Smooth muscle cell (in vitro differentiated cells): ENCODE results near the gene GABRP. TPM values are rescaled to one million over a fixed set of nuclear protein-coding genes. Genes with fewer than 3 reads are reported as not detected.

ENCODE experiments used
- DNase-seq: peaks from one replicate; lab custom pipeline; 2025; ENCODE audit not compliant: unreplicated experiment; lab: John Stamatoyannopoulos, UW
- H2AFZ ChIP-seq: fragments of 200-600 bp; sonication (generic); 2 replicates; pipeline ENCODE4 v1.6.0; 2016; ENCODE audit warnings: antibody characterized with exemption, low read depth, mild to moderate bottlenecking
- H3F3A ChIP-seq: fragments of 200-600 bp; sonication (generic); 2 replicates; pipeline ENCODE4 v1.6.0; 2017; ENCODE audit warnings: antibody characterized with exemption, low read depth
- H3K27ac ChIP-seq: fragments of 200-600 bp; sonication (generic); 2 replicates; pipeline ENCODE4 v1.5.1; 2016; ENCODE audit warnings: low read depth, mild to moderate bottlenecking
- H3K27me3 ChIP-seq: fragments of 200-600 bp; sonication (generic); 2 replicates; pipeline ENCODE4 v1.6.1; 2016; ENCODE audit warnings: low read depth, mild to moderate bottlenecking
- H3K36me3 ChIP-seq: fragments of 200-600 bp; sonication (generic); 2 replicates; pipeline ENCODE4 v1.5.1; 2016; ENCODE audit warnings: low read depth
- H3K4me1 ChIP-seq: fragments of 200-600 bp; sonication (generic); 2 replicates; pipeline ENCODE4 v1.5.1; 2016; ENCODE audit warnings: low read depth
- H3K4me2 ChIP-seq: fragments of 200-600 bp; sonication (generic); 2 replicates; pipeline ENCODE4 v1.6.0; 2016; ENCODE audit warnings: mild to moderate bottlenecking
- H3K4me3 ChIP-seq: fragments of 200-600 bp; sonication (generic); 2 replicates; pipeline ENCODE4 v1.5.1; 2016; ENCODE audit warnings: mild to moderate bottlenecking
- H3K79me2 ChIP-seq: fragments of 200-600 bp; sonication (generic); 2 replicates; pipeline ENCODE4 v1.6.0; 2016; ENCODE audit warnings: low read depth, mild to moderate bottlenecking
- H3K9ac ChIP-seq: fragments of 200-600 bp; sonication (generic); 2 replicates; pipeline ENCODE4 v1.6.0; 2016; ENCODE audit warnings: low read depth
- H3K9me3 ChIP-seq: fragments of 200-600 bp; sonication (generic); replicated peaks from 2 replicates; pipeline ENCODE4 v1.5.1; 2016; ENCODE audit warnings: low read depth
- H4K20me1 ChIP-seq: fragments of 200-600 bp; sonication (generic); 2 replicates; pipeline ENCODE4 v1.6.0; 2016; ENCODE audit warnings: low read depth
- WGBS: methylation state at CpG from one replicate; pipeline ENCODE4 v1.1.7; 2016; ENCODE audit warnings: low lambda C conversion rate; 5-methylcytosine and 5-hydroxymethylcytosine counted together
- polyA plus RNA-seq: library from polyadenylated mRNA; unstranded; fragments of >200 nt; fragmentation: Nextera tagmentation; extraction: Ambion mirVana; gene quantifications from 2 replicates; pipeline ENCODE4 v1.2.1, GENCODE V29; 2016
- total RNA-seq: library from RNA; depleted of rRNA; stranded (reverse); fragments of >200 nt; gene quantifications from 2 replicates; pipeline ENCODE4 v1.2.3, GENCODE V29; 2014
- TF ChIP-seq, protein P1 (sequence below): fragments of 200-600 bp; sonication (generic); IDR thresholded peaks from 2 replicates; pipeline ENCODE4 v1.5.1; 2017; ENCODE audit warnings: borderline replicate concordance, mild to moderate bottlenecking, antibody characterized with exemption; ENCODE audit not compliant: insufficient read depth, poor library complexity, severe bottlenecking

The GABRP gene
- total and polyA plus RNA-seq, 2 experiments from 2014 or later, result 4.1 to 52.8 TPM

DNA sequence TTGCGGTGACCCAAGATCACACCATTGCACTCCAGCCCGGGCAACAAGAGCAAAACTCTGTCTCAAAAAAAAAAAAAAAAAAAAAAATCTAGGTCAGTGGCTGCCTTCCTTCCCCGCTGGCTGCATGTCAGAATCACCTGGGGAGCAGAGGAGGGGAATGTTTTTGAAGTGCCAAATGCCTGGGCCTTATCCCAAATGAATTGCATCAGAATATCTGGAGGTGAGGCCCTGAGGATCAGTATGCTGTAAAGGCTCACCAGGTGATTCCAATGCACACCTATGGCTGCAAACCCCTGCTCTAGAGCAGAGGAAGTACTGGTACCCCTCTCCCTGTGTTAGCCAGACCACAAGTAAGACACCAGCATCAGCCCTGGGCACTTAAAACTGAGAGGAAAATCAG is 44.7 kb upstream of the GABRP start:
- 67% methylated on average over 3 of the region's 3 CpGs for WGBS
- Histone ChIP-seq H3K27me3 (peaks cover 17% of the 10 kb centered on the region), H3K27ac (no peak overlapping the region), H3K36me3 (no peaks in the 10 kb centered on the region), H3K79me2 (no peaks in the 10 kb centered on the region), H3K9ac (no peak overlapping the region), H4K20me1 (no peaks in the 10 kb centered on the region), H3K9me3 (peaks cover 8% of the 10 kb centered on the region), H3F3A (no peaks in the 10 kb centered on the region), H3K4me1 (no peaks in the 10 kb centered on the region), H2AFZ (no peak overlapping the region), H3K4me2 (no peak overlapping the region), H3K4me3 (no peak overlapping the region)
- TF ChIP-seq, protein P1, sequence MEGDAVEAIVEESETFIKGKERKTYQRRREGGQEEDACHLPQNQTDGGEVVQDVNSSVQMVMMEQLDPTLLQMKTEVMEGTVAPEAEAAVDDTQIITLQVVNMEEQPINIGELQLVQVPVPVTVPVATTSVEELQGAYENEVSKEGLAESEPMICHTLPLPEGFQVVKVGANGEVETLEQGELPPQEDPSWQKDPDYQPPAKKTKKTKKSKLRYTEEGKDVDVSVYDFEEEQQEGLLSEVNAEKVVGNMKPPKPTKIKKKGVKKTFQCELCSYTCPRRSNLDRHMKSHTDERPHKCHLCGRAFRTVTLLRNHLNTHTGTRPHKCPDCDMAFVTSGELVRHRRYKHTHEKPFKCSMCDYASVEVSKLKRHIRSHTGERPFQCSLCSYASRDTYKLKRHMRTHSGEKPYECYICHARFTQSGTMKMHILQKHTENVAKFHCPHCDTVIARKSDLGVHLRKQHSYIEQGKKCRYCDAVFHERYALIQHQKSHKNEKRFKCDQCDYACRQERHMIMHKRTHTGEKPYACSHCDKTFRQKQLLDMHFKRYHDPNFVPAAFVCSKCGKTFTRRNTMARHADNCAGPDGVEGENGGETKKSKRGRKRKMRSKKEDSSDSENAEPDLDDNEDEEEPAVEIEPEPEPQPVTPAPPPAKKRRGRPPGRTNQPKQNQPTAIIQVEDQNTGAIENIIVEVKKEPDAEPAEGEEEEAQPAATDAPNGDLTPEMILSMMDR, result no peak
- DNase-seq, result no peak

DNA sequence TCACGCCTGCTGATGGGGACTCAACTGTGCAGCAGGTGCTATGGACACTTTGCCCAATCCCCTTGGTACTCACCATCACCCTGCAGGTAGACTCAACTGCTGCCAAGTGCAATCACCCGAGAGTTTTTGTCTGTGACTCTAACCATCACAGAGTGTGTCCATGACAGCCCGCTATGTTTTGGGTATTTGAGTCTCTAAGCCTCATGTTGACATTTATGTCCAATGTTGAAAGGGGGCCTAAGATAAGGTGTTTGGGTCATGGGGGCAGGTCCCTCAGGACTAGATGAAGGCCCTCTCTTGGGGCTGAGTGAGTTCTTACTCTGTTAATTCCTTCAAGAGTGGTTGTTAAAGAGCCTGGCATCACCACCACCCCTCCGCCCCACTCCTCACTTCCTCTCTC is 44.1 kb upstream of the GABRP start:
- peaks cover 8% of the 10 kb centered on the region for H3K9me3 ChIP-seq
- no peak overlapping the region for H2AFZ ChIP-seq
- H3K36me3 ChIP-seq, result no peaks in the 10 kb centered on the region
- no peaks in the 10 kb centered on the region for H3K79me2 ChIP-seq
- DNase-seq, result no peak
- H4K20me1 ChIP-seq, result no peaks in the 10 kb centered on the region
- 92% methylated on average over 4 of the region's 4 CpGs for WGBS
- no peak overlapping the region for H3K27ac ChIP-seq
- no peak overlapping the region for H3K4me3 ChIP-seq
- TF ChIP-seq, protein P1, result no peak
- H3K27me3 ChIP-seq, result peaks cover 23% of the 10 kb centered on the region
- no peaks in the 10 kb centered on the region for H3F3A ChIP-seq
- H3K9ac ChIP-seq, result no peak overlapping the region
- H3K4me2 ChIP-seq, result no peak overlapping the region
- no peaks in the 10 kb centered on the region for H3K4me1 ChIP-seq

DNA sequence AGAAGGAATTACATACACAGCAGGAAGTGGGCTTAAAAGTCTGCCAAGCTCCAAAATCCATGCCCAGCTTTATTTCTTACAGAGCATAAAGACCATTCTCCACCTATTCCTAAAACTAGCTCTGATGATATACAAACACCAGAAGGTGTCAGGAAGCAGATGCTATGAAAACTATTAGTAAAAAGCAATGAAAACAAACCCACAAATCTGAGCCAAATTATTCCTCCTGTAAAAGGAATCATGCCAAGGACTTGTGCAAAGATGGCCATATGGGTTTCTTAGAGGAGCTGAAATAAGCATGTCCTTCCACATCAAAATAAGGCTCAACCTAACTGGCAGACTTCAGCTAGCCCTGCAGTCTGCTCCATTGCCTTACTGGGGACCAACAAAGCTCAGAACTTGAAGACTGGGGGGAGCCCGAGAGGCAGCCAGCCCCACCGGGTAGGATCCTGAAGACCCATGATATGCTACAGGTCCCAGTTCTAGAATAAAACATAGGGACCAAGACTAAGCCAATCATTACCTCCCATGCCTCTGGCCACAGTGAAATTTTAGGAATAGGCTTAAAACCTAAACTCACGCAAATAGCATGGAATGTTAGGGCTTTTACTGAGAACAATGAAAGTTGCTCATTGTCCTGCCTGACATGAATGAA is 42.8 kb upstream of the GABRP start:
- Histone ChIP-seq H3K9me3 (peaks cover 4% of the 10 kb centered on the region), H3K9ac (no peak overlapping the region), H3K27ac (no peak overlapping the region), H3K79me2 (no peaks in the 10 kb centered on the region), H3K4me1 (peaks cover 3% of the 10 kb centered on the region), H3K27me3 (peaks cover 33% of the 10 kb centered on the region), H3K4me2 (no peak overlapping the region), H3F3A (no peaks in the 10 kb centered on the region), H3K36me3 (no peaks in the 10 kb centered on the region), H3K4me3 (no peak overlapping the region), H2AFZ (no peak overlapping the region), H4K20me1 (no peaks in the 10 kb centered on the region)
- TF ChIP-seq, protein P1, result no peak
- 85% methylated on average over 3 of the region's 3 CpGs for WGBS
- no peak for DNase-seq

DNA sequence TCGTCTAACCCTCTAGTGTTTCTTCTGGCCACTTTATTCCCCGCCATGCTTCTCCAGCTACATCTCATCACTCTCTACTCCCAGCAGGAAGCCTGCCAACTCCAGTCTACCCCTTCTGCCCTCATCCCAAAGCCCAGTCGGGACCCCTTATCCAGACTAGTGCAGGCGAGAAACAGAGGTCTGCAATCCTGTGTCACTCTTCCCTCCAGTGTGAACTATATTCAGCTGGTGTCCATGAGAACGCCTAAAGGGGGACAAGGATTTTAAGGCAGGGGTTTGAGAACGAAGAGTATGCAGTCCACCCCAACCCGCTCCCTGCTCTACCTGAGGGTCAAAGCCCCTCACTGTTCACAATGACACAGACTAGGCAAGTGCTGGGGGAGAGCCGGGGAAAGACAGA is 41.7 kb upstream of the GABRP start:
- Histone ChIP-seq H3K79me2 (no peaks in the 10 kb centered on the region), H2AFZ (no peak overlapping the region), H3K4me1 (peaks cover 10% of the 10 kb centered on the region)

More for the DNA sequence above, 41.7 kb upstream of the GABRP start:
- Histone ChIP-seq H3K9ac (no peak overlapping the region), H3F3A (no peaks in the 10 kb centered on the region), H4K20me1 (no peaks in the 10 kb centered on the region), H3K4me2 (no peak overlapping the region), H3K9me3 (no peaks in the 10 kb centered on the region), H3K27ac (no peak overlapping the region), H3K36me3 (no peaks in the 10 kb centered on the region), H3K4me3 (no peak overlapping the region), H3K27me3 (peaks cover 33% of the 10 kb centered on the region)
- WGBS, result 89% methylated on average over 8 of the region's 8 CpGs
- no peak for DNase-seq
- TF ChIP-seq, protein P1, result no peak
